GM18526 (cell line): Measurements from ENCODE around the gene MAP2K7.

Experiments
- POLR2A ChIP-seq: IDR thresholded peaks from 3 replicates; pipeline ENCODE4 v1.6.1; 2011; ENCODE audit not compliant: insufficient read length; ENCODE audit errors: extremely low read depth

The MAP2K7 gene

GRCh38 chr19:7919610-7920518 is 16.2 kb downstream of the MAP2K7 start, which contains the start of gene SNAPC2:
SNAPC2 (plus strand) TSS chr19:7920338; CDS start chr19:7920367, 29 bp downstream.
- TF ChIP-seq POLR2A: peak; percentile 68

- no peak for TF ChIP-seq POLR2A
Measured at GRCh38 chr19:7920519-7921301, 17.0 kb downstream of the MAP2K7 start.

DNA sequence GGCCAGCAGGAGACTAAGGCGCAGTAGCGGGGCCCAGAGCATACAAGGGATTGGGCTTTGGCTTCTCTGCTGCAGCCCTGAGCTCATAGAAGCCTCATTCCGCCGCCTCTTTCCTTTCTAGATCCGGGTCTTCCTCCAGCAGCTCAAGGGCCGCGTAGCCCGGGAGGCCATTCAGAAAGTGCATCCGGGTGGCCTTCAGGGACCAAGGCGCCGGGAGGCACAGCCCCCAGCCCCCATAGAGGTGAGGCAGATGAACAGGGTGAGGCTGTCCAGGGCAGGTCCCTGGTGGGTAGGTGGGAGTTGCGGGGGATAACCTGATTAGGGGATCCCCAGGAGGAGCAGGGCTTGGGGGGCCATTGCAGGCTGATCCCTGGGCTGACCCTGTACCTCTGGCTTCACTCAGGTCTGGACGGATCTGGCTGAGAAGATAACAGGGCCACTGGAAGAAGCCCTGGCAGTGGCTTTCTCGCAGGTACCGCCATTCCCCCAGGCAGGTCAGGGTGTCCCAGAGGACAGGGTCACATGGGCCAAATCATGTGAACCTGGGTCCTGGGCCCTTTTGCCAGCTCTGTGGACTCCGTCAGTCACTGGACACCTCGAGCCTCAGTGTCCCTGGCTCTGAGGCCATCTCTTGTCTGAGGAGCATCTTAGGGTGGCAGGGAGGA is 17.8 kb downstream of the MAP2K7 start:
- TF ChIP-seq POLR2A: no peak

DNA sequence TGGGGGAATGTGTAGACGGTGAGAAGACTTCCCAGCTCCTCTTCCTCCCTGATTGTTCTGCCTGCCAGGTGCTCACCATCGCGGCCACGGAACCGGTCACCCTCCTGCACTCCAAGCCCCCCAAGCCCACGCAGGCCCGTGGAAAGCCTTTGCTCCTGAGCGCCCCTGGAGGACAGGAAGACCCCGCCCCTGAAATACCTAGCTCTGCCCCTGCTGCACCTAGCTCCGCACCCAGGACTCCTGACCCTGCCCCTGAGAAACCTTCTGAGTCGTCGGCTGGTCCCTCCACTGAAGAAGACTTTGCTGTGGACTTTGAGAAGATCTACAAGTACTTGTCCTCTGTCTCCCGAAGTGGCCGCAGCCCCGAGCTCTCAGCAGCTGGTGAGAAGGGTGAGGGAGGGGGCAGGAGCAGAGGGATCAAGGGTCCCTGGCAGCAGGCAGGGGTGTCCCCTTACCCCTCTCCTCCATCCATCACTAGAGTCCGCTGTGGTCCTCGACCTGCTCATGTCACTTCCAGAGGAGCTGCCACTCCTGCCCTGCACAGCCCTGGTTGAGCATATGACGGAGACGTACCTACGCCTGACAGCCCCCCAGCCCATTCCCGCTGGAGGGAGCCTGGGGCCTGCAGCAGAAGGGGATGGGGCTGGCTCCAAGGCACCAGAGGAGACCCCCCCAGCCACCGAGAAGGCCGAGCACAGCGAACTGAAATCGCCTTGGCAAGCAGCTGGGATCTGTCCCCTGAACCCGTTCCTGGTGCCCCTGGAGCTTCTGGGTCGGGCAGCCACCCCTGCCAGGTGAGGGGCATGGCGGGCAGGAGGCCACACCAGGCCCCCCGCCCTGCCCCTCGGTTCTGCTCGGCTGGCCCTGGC is 18.5 kb downstream of the MAP2K7 start:
- TF ChIP-seq POLR2A: no peak

DNA sequence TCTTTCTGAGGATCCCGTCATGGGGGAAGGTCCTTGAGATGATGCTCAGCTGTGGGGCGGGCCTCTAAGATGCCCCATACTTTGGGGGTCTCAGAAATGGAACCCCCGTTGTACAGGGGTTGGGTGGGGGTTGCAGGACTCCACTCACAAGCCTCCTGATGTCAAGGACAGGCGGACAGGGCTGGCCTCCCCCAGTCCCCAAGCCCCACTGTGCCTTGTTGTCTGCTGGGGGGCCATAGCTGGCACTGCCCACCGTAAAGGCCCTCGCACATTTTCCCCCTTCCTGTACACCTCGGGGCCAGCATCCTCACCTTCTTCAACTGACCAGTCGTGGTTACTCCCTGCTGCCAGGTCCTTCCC is 19.1 kb downstream of the MAP2K7 start:
- TF ChIP-seq POLR2A: no peak

GRCh38 chr19:7923295-7924191 is 19.9 kb downstream of the MAP2K7 start:
- no peak for TF ChIP-seq POLR2A

DNA sequence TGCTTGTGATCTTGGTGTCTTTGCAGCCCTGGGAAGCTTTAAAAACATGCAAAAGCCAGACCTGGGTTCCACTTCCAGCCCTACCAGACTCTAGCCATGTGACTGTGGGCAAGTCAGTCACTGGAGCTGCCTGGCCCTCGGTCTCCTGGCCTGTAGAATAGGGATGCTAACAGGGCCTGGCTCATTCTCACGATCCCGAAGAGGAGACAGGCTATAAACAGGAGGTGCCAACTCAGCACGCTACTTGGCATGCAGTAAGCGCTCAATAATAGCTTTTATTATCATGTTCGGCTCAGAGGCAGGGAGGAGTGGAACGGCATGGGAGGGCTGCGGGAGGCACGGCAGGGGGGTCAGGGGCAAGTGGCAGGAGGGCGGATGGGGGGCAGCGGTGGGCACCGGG is 20.6 kb downstream of the MAP2K7 start:
- no peak for TF ChIP-seq POLR2A

GRCh38 chr19:7924651-7925170 is 21.0 kb downstream of the MAP2K7 start:
- TF ChIP-seq POLR2A: no peak

GRCh38 chr19:7925171-7925851 is 21.6 kb downstream of the MAP2K7 start:
- no peak for TF ChIP-seq POLR2A

DNA sequence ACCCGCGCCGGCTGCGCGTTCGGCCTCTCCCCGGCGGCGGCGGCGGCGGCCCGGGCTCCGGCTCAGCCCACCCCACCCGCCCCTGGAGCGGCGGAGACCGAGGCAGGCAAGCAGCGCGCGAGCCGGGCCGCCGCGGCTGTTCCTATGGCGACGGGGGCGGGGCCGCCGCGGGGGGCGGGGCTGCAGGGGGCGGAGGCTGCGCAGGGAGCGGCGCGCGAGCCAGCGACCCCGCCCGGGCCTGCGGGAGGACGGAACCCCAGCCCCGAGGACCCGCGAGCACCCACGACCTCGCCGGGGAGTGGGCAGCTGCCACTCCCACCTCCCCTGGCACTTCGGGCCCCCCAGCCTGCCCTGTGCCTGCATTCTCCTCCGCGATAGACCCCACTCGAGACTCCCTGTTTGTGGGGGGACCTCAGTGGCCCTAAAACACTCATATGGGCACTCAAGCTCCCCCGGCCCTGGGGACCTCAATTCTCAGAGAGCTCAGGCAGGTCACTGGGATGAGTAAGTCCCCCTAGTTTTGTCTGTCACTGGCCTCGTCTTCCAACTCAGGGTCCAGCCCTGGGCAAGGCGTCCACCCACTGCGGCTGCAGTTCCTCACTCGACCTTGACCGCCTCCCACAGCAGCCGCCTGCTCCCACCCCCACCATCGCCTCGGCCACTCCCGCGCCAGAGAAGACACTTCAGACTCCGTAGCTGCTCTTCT is 22.5 kb downstream of the MAP2K7 start, which contains the start of gene CTXN1:
Gene CTXN1, minus strand, starts transcription at position 115 of the 706 bp plus-strand sequence. CDS start 597 bp downstream, outside the sequence.
- TF ChIP-seq POLR2A: no peak

GRCh38 chr19:7926727-7927604 is 23.3 kb downstream of the MAP2K7 start:
- no peak for TF ChIP-seq POLR2A
